ENCODE measurements around the gene SLCO3A1. TPM values are rescaled to one million over a fixed set of nuclear protein-coding genes. Genes with fewer than 3 reads are reported as not detected.

The SLCO3A1 gene
- total and polyA plus RNA-seq, 2 of the 8 experiments (the other 6 are each of a cell fraction or from before 2014, with no cell fraction given): 15.1 to 20.4 TPM

- TF ChIP-seq, protein P1, sequence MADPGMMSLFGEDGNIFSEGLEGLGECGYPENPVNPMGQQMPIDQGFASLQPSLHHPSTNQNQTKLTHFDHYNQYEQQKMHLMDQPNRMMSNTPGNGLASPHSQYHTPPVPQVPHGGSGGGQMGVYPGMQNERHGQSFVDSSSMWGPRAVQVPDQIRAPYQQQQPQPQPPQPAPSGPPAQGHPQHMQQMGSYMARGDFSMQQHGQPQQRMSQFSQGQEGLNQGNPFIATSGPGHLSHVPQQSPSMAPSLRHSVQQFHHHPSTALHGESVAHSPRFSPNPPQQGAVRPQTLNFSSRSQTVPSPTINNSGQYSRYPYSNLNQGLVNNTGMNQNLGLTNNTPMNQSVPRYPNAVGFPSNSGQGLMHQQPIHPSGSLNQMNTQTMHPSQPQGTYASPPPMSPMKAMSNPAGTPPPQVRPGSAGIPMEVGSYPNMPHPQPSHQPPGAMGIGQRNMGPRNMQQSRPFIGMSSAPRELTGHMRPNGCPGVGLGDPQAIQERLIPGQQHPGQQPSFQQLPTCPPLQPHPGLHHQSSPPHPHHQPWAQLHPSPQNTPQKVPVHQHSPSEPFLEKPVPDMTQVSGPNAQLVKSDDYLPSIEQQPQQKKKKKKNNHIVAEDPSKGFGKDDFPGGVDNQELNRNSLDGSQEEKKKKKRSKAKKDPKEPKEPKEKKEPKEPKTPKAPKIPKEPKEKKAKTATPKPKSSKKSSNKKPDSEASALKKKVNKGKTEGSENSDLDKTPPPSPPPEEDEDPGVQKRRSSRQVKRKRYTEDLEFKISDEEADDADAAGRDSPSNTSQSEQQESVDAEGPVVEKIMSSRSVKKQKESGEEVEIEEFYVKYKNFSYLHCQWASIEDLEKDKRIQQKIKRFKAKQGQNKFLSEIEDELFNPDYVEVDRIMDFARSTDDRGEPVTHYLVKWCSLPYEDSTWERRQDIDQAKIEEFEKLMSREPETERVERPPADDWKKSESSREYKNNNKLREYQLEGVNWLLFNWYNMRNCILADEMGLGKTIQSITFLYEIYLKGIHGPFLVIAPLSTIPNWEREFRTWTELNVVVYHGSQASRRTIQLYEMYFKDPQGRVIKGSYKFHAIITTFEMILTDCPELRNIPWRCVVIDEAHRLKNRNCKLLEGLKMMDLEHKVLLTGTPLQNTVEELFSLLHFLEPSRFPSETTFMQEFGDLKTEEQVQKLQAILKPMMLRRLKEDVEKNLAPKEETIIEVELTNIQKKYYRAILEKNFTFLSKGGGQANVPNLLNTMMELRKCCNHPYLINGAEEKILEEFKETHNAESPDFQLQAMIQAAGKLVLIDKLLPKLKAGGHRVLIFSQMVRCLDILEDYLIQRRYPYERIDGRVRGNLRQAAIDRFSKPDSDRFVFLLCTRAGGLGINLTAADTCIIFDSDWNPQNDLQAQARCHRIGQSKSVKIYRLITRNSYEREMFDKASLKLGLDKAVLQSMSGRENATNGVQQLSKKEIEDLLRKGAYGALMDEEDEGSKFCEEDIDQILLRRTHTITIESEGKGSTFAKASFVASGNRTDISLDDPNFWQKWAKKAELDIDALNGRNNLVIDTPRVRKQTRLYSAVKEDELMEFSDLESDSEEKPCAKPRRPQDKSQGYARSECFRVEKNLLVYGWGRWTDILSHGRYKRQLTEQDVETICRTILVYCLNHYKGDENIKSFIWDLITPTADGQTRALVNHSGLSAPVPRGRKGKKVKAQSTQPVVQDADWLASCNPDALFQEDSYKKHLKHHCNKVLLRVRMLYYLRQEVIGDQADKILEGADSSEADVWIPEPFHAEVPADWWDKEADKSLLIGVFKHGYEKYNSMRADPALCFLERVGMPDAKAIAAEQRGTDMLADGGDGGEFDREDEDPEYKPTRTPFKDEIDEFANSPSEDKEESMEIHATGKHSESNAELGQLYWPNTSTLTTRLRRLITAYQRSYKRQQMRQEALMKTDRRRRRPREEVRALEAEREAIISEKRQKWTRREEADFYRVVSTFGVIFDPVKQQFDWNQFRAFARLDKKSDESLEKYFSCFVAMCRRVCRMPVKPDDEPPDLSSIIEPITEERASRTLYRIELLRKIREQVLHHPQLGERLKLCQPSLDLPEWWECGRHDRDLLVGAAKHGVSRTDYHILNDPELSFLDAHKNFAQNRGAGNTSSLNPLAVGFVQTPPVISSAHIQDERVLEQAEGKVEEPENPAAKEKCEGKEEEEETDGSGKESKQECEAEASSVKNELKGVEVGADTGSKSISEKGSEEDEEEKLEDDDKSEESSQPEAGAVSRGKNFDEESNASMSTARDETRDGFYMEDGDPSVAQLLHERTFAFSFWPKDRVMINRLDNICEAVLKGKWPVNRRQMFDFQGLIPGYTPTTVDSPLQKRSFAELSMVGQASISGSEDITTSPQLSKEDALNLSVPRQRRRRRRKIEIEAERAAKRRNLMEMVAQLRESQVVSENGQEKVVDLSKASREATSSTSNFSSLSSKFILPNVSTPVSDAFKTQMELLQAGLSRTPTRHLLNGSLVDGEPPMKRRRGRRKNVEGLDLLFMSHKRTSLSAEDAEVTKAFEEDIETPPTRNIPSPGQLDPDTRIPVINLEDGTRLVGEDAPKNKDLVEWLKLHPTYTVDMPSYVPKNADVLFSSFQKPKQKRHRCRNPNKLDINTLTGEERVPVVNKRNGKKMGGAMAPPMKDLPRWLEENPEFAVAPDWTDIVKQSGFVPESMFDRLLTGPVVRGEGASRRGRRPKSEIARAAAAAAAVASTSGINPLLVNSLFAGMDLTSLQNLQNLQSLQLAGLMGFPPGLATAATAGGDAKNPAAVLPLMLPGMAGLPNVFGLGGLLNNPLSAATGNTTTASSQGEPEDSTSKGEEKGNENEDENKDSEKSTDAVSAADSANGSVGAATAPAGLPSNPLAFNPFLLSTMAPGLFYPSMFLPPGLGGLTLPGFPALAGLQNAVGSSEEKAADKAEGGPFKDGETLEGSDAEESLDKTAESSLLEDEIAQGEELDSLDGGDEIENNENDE (IDR thresholded peaks at IDR 0.05; ENCODE audit: insufficient replicate concordance, low read length): no peak
- TF ChIP-seq PHF8 (conservative IDR thresholded peaks at IDR 0.05; ENCODE audit: low read depth, low read length) (no peak), CHD1 (IDR thresholded peaks at IDR 0.05; ENCODE audit: low read depth, low read length) (no peak), CTBP2 (IDR thresholded peaks at IDR 0.05; ENCODE audit: borderline replicate concordance, insufficient read depth, insufficient read length, low read length) (no peak), TBP (IDR thresholded peaks at IDR 0.05; ENCODE audit: low read depth, low read length) (no peak), BRCA1 (IDR thresholded peaks at IDR 0.05; ENCODE audit: low read depth, low read length) (no peak), JUND (IDR thresholded peaks at IDR 0.05; ENCODE audit: low read length) (no peak), CEBPB (IDR thresholded peaks at IDR 0.05; ENCODE audit: low read depth, low read length) (no peak), ATF3 (IDR thresholded peaks at IDR 0.05; ENCODE audit: insufficient read depth, low read depth, low read length) (no peak), POU5F1 (IDR thresholded peaks at IDR 0.05; ENCODE audit: low read depth, low read length) (no peak)
- TF ChIP-seq, protein P2, sequence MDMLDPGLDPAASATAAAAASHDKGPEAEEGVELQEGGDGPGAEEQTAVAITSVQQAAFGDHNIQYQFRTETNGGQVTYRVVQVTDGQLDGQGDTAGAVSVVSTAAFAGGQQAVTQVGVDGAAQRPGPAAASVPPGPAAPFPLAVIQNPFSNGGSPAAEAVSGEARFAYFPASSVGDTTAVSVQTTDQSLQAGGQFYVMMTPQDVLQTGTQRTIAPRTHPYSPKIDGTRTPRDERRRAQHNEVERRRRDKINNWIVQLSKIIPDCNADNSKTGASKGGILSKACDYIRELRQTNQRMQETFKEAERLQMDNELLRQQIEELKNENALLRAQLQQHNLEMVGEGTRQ (IDR thresholded peaks at IDR 0.05; ENCODE audit: low read length): no peak
Observed at GRCh38 chr15:91857772-91858171, 4.3 kb downstream of the SLCO3A1 start (continued).
